ENCODE data around the gene TICRR.

DNA sequence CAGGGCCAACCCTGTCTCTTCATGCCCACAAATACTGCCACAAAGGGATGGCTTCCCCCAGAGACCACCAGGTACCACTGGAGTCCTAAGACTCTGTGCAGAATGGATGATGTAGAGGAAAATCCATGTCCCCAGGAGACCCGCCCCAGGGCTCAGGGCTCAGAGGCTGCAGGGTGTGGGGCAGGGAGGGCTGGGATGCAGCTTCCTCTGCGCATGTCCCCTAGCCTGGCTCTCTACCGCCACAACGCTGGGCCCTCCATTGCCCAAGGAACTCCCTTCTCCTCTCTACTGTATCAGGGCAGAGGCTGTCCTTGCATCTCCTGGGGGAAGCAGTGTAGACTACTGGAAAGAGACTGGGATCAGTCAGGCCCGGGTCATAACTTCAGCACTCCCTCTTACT, 19.5 kb upstream of the TICRR start:
- TF ChIP-seq, protein P1, sequence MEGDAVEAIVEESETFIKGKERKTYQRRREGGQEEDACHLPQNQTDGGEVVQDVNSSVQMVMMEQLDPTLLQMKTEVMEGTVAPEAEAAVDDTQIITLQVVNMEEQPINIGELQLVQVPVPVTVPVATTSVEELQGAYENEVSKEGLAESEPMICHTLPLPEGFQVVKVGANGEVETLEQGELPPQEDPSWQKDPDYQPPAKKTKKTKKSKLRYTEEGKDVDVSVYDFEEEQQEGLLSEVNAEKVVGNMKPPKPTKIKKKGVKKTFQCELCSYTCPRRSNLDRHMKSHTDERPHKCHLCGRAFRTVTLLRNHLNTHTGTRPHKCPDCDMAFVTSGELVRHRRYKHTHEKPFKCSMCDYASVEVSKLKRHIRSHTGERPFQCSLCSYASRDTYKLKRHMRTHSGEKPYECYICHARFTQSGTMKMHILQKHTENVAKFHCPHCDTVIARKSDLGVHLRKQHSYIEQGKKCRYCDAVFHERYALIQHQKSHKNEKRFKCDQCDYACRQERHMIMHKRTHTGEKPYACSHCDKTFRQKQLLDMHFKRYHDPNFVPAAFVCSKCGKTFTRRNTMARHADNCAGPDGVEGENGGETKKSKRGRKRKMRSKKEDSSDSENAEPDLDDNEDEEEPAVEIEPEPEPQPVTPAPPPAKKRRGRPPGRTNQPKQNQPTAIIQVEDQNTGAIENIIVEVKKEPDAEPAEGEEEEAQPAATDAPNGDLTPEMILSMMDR (IDR thresholded peaks at IDR 0.05): no peak
- TF ChIP-seq POLR2A (IDR thresholded peaks at IDR 0.05): no peak
